Measurements from ENCODE around the gene FRYL. TPM values are rescaled to one million over a fixed set of nuclear protein-coding genes. Genes with fewer than 3 reads are reported as not detected.

The FRYL gene
- total and polyA plus RNA-seq, 2 of the 8 experiments (the other 6 are each of a cell fraction or from before 2014, with no cell fraction given) = 8.0 to 36.5 TPM

GRCh38 chr4:48752246-48752645, 27.8 kb downstream of the FRYL start (continued):
- TF ChIP-seq CHD7 (IDR thresholded peaks at IDR 0.05; ENCODE audit: insufficient replicate concordance, low read length) (no peak), RAD21 (IDR thresholded peaks at IDR 0.05 in 1 of 2, conservative IDR thresholded peaks at IDR 0.05 in 1 of 2; ENCODE audit: low read depth in 2 of 2, low read length in 2 of 2) (no peak), KDM1A (IDR thresholded peaks at IDR 0.05; ENCODE audit: borderline replicate concordance, low read length) (no peak), TCF12 (IDR thresholded peaks at IDR 0.05; ENCODE audit: low read depth, low read length) (no peak), SP2 (IDR thresholded peaks at IDR 0.05; ENCODE audit: low read length) (no peak), RNF2 (IDR thresholded peaks at IDR 0.05; ENCODE audit: borderline replicate concordance, low read depth, low read length, missing control alignments, poor library complexity, severe bottlenecking) (no peak), EP300 (IDR thresholded peaks at IDR 0.05; ENCODE audit: borderline replicate concordance in 1 of 2, low read depth in 2 of 2, low read length in 2 of 2) (no peak), EGR1 (IDR thresholded peaks at IDR 0.05; ENCODE audit: borderline replicate concordance, low read depth, low read length) (no peak), BRCA1 (IDR thresholded peaks at IDR 0.05; ENCODE audit: low read depth, low read length) (no peak), MAFK (IDR thresholded peaks at IDR 0.05; ENCODE audit: low read depth, low read length) (no peak), RBBP5 (IDR thresholded peaks at IDR 0.05; ENCODE audit: borderline replicate concordance, low read depth, low read length) (no peak)

Measured in H1 (cell line).